ENCODE measurements around the gene RAP2C. TPM values are rescaled to one million over a fixed set of nuclear protein-coding genes. Genes with fewer than 3 reads are reported as not detected.

RAP2C gene
- 13.9 TPM for total RNA-seq

DNA sequence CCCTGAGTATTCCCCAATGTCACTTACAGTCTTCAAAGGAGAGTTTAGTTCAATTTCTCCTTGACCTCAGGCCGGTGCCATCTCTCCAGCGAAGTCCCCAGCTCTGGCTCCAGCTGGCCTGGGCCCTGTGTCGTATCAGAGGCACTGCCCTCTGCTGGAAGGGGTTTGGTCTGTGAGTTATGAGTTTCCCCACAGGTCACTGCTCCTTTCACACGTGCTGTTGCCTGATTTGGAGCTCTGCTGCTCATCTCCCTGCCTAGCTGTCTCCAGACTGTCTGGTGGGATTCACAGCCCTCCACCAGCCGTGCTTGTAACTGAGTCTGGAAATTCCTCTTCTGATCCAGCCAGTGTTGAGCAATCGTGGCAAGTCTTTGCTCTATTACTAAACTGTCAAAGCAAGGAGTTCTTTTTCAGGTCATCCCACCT lies at the start of gene RAP2C:
RAP2C (minus strand) TSS at position 105 of the 426 bp plus-strand sequence. CDS start 2,179 bp downstream, outside the sequence.
- FAIRE-seq, result no peak
- DNase-seq (ENCODE audit: low spot score in 2 of 2), result peak; percentile 36 to 49

GRCh38 chrX:132267392-132267791 lies 48.1 kb upstream of the RAP2C start:
- no peak for FAIRE-seq

GRCh38 chrX:132266583-132267355 lies 47.5 kb upstream of the RAP2C start:
- no peak for FAIRE-seq

More at GRCh38 chrX:132267392-132267791, 48.1 kb upstream of the RAP2C start:
- DNase-seq (ENCODE audit: low spot score in 2 of 2), result no peak

DNA sequence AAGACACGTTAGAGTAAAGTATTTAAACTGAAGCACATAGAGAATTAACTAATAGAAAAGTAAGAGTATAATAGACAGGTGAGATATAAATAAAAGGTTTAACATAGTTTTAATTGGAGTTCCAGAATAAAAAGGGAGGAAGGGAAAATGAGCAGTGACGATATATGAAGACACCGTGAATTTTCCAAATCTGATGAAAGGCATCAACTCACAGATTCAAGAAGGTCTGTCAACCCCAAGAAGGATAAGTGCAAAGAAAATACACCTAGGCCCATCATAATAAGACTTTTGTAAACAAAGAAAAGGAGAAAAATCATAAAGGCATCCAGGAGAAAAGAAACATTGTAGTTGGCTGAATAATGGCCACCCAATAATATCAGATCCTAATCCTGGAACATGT lies 43.9 kb upstream of the RAP2C start:
- DNase-seq (ENCODE audit: low spot score in 2 of 2), result no peak
- FAIRE-seq, result no peak

More at GRCh38 chrX:132266583-132267355, 47.5 kb upstream of the RAP2C start:
- no peak for DNase-seq (ENCODE audit: low spot score in 2 of 2)

GRCh38 chrX:132258509-132258908 lies 39.3 kb upstream of the RAP2C start:
- FAIRE-seq, result no peak
- DNase-seq (ENCODE audit: low spot score in 2 of 2), result no peak

GRCh38 chrX:132257116-132257515 lies 37.9 kb upstream of the RAP2C start:
- FAIRE-seq (no peak), DNase-seq (ENCODE audit: low spot score in 2 of 2) (no peak)

GRCh38 chrX:132236121-132236520 lies 16.9 kb upstream of the RAP2C start:
- FAIRE-seq, result no peak
- no peak for DNase-seq (ENCODE audit: low spot score in 2 of 2)

DNA sequence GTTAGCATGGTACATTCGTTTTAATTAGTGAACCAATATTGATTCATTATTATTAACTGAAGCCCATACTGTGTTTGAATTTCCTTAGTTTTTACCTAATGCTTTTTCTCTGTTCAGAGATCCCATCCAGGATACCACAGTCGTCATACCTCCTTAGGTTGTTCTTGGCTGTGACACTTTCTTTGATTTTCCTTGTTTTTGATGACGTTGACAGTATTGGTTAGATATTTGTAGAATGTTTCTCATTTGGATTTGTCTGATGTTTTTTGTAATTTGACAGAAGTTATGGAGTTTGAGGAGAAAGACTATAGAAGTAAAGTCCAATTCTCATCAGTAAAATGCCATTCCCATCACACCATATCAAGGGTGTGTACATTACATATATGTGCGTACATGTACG lies 16.2 kb upstream of the RAP2C start:
- DNase-seq (ENCODE audit: low spot score in 2 of 2) (no peak), FAIRE-seq (no peak)

GRCh38 chrX:132231587-132231986 lies 12.3 kb upstream of the RAP2C start:
- no peak for DNase-seq (ENCODE audit: low spot score in 2 of 2)

DNA sequence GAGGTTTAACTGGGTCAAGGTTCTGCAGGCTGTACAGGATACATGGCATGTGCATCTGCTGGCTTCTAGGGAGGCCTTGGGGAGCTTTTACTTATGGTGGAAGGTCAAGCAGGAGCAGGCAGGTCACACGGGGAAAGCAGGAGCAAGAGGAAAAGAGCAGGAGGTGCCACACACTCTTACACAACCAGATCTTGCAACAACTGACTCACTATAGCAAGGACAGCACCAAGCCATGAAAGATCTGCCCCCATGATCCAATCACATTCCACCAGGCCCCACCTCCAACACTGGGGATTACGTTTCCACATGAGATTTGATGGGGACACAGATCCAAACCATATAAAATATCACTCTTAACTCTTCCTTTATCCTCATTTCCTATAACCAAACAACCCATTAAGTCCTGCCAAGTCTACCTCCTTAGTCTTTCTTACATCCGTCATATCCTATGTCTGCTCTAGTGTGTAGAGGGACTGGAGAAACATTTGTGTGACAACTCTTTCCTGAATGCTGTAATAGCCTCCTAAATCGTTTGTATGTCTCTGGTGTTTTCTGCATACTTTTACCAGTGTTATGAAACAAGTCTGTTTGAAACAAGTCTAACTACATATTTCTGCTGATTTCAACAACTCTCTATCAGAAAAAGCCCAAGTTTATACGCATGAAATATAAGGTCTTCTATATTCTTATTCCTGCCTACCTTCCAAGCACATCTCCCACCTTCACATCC lies 8.3 kb upstream of the RAP2C start:
- FAIRE-seq (no peak), DNase-seq (ENCODE audit: low spot score in 2 of 2) (no peak)

More at GRCh38 chrX:132231587-132231986, 12.3 kb upstream of the RAP2C start:
- no peak for FAIRE-seq

DNA sequence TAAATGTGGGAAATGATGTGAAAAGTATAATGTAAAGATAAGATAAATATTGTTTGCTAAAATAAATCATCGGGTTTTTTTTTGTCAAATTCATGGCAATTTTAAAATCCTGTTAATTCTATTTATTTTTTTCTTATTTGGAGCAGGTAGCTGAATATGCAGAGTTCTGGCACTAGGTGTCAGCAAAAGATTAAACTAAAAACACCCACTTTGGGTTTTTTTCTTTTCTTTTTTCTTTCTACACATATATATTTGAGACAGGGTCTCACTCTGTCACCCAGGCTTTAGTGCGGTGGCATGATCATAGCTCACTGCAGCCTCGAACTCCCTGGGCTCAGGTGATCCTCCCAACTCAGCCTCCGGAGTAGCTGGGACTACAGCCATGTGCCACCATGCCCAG lies 6.9 kb upstream of the RAP2C start:
- peak; percentile 15 for FAIRE-seq
- no peak for DNase-seq (ENCODE audit: low spot score in 2 of 2)

DNA sequence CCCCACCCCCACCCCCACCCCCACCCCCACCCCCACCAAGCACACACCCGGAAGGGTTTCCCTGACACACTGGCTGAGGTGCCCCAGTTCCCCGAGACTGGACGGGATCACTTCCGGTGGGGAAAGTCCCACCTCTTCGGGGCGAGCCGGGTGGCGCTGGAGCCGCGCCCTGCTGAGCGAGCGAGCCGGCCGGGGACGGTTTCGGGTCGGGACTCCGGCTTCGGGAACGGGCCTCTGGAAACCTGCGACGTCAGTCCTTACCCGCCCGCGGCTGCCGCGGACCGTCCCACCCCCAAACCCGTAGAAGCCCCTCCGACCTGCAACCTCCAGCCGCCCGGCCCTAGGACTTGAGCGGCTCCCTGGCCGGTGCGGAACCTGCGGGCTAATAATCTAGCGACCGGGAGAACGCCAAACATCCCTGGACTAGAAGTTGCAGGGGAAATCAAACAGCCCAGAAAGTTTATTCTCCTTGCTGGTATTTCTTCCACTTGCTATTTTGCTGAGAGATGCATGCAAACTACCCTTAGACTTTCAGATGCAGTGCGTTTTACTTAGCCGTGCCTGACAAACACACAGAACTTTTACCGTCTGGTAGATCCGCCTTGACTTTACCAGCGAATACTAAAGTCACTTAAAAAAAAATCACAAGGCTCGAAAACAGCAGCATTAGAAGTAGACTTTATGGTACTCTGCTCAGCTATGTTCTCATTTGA lies 991 bp downstream of the RAP2C start:
- DNase-seq (ENCODE audit: low spot score in 2 of 2), result peak; percentile 82 to 88
- FAIRE-seq, result no peak

- FAIRE-seq (no peak), DNase-seq (ENCODE audit: low spot score in 2 of 2) (peak; percentile 28 to 51)
Measured at GRCh38 chrX:132217203-132218073, 1.8 kb downstream of the RAP2C start.

DNA sequence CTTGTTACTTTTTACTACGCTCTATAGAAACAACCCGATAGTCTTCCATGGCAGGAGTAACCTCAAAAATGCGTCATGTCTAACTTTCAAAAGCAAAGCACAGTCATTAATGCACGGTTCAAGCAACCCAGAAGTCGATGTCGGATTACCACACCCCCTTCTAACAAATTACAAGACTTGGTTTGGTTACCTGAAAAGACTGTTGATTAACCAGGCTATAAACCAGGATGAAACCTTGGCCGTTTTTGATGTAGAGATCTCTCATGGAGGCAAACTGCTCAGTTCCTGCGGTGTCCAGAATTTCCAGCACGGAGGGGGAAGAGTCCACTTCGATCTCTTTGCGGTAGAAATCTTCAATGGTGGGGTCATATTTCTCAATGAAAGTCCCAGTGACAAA lies 2.4 kb downstream of the RAP2C start:
- no peak for FAIRE-seq
- DNase-seq (ENCODE audit: low spot score in 2 of 2), result no peak

- DNase-seq (ENCODE audit: low spot score in 2 of 2) (no peak), FAIRE-seq (no peak)
Measured at GRCh38 chrX:132216283-132216682, 3.0 kb downstream of the RAP2C start.

- DNase-seq (ENCODE audit: low spot score in 2 of 2) (no peak), FAIRE-seq (no peak)
Measured at GRCh38 chrX:132214518-132214917, 4.7 kb downstream of the RAP2C start.

DNA sequence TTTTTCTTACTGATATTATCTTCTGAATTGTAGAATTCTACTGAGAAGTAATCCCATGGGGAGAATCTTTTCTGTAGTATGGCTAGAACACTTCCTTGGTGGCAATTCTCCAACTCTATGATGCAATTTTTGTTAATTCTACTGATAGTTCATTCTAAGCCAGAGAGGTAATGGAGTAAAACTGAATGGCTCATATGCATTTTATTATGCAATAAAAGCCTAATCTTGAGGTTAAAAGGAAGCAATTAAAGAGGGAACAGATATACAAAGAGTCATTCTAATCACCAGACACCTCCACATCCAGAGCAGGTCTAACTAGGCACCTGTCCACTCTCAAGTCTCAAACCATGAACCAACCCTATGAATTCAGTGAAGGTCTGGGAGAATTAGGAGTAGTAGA lies 9.7 kb downstream of the RAP2C start:
- FAIRE-seq (no peak), DNase-seq (ENCODE audit: low spot score in 2 of 2) (no peak)

DNA sequence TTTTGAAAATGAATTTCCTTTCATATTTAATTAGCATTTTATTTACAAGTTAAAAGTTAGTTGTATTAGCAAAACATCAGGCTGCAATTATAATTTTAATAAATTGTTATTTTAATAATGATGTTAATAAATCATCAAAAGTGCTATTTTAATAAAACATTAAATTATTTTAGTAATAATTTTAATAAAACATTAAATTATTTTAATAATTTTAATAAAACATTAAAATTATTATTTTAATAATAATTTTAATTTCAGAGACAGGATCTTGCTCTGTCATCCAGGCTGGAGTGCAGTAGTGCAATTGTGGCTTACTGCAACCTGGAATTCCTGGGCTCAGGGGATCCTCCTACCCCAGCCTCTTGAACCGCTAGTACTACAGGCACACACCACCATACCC lies 10.8 kb downstream of the RAP2C start:
- no peak for DNase-seq (ENCODE audit: low spot score in 2 of 2)
- FAIRE-seq, result peak; percentile 99

DNA sequence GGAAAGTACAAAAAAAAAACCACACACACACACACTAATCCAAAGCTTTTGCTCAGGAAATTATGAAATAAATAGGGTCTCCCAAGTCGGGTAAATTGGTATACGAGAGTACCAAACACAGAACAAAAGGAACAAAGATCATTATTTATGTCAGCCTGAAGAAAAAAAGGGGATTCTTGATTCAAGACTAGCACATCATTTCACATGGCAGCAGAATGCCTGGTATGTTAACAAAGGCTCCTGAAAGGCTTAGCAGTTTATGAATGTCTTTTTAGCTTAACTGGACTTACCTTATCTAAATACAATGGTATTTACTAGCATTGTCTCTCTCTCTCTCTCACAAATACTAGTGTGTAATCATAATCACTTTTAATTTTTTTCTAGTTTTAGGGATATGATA lies 11.3 kb downstream of the RAP2C start:
- FAIRE-seq (no peak), DNase-seq (ENCODE audit: low spot score in 2 of 2) (no peak)

DNA sequence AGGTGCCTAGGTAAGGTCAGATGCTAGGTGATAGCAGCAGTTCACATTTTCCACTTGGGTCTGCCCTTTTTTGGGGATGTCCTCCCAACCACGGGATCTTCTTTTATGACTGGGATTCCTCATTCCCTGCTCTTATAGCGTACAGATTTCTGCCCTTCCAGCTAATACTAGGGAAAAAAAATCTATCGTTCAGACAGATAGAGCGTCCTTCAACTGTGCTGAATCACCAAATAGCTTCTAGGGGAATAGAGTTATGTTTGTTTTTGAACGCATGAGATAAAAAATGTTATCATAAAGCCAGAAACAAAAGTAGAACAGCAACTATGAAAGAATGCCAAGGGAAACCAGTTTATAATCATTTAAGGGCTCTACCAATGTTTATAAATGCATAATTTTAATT lies 13.0 kb downstream of the RAP2C start:
- FAIRE-seq, result no peak
- DNase-seq (ENCODE audit: low spot score in 2 of 2), result no peak

Measured in frontal cortex (tissue), 4 donors.